HS-5 (cell line): Measurements from ENCODE around the gene SHB.

Experiments
- DNase-seq: peaks from one replicate; pipeline ENCODE4 v3.0.0-alpha.2; 2012; ENCODE audit warnings: low read depth

The SHB gene

GRCh38 chr9:38039907-38040682 lies 28.9 kb downstream of the SHB start:
- DNase-seq: no peak

DNA sequence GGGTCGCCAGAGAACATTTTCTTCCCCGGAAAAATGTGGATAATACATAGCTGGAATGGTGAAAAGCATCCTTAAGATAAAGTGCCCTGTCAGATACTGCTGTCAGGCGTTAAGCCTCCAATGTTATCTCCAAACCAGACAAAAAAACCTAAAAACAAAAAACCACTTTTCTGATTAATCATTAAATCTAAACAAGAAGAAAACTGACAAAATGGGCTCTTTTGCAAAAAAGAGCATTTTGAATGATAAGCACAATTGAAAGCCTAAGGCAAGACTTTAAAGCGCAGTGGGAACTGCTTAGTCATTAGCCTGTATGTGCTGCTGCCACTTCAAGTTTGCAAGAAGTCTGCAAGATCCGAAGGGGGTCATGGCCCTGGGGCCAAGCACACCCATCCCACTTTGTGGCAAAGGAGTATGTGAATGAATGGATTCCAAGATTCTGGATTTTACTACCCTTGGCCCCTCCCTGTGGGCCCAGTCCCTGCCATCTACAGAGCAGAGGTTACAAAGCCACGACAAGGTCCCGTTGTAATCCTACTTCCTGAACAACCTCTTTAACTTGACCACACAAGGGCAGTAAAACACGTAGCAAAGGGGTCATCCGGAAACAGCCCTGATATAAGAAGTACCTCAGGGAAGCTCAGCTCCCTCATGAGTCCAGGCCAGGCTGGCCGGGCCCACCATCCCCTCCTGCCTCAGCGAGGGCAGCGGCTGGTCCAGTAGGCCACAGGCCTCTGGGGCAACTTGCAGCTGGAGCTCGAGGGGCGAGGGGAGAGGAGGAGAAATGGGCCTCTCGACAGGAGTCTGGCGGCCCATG lies 29.7 kb downstream of the SHB start:
- DNase-seq: no peak

- no peak for DNase-seq
Observed at GRCh38 chr9:38038307-38039089, 30.5 kb downstream of the SHB start.

- no peak for DNase-seq
Observed at GRCh38 chr9:38037981-38038306, 31.1 kb downstream of the SHB start.

- no peak for DNase-seq
Observed at GRCh38 chr9:38036359-38037084, 32.5 kb downstream of the SHB start.

DNA sequence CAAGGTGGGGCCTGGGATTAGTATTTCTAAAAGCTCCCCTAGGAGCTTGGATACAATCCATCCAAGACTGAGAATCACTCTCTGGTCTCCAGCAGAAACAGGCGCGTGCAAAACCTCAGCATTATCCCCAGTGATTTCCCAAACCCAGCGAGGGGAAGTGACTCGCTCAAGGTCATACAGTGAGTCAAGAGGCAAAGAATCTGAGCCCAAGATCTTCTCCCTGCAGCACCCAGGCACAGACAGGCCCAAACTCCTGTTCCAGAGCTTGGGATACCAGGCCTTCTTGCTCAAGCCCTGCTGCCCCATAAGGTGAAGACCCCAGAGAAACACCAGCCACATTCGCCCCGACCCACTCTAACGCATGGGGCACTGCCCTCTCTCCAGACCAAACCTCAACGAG lies 33.2 kb downstream of the SHB start:
- no peak for DNase-seq

- DNase-seq: no peak
Observed at GRCh38 chr9:38033941-38034340, 35.1 kb downstream of the SHB start.

DNA sequence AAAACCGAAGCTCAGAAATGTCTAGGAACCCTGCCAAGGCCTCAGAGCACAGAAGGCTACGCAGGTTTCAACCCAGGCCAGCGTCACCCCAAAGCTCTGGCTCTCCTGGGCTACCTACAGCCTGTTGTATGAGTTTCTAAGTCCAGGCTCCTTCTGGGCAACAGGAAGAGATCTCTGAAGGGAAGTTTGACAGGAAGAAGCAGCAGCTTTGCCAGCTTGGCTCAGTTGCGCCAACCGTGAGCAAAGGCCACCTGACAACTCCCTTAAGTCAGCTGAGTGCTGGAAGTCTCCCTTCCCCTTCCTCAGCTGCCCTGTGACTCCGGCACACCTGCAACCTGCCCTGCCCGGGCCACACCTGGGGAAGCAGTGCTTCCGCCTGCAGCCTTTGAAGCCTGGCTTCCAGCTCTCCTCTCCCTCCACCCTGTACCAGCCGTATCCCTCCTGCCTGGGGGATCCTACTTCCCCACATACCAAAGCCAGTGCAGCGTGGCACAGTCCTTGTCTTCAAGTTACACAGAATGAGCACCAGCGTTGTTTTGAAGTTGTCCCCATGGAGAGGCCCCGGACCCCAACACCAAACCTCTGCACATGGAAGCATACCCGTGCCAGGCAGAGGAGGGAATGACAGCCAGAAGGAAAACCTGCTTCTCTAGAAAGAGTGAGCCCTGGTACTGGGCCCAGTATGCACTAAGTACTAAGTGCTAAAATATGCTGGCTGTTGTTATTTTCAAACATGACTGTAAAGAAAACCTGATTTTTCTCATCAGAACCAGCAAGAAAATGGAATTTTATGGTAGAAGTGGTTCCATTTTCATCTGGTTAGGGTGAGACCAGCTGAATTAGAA lies 36.5 kb downstream of the SHB start:
- no peak for DNase-seq

DNA sequence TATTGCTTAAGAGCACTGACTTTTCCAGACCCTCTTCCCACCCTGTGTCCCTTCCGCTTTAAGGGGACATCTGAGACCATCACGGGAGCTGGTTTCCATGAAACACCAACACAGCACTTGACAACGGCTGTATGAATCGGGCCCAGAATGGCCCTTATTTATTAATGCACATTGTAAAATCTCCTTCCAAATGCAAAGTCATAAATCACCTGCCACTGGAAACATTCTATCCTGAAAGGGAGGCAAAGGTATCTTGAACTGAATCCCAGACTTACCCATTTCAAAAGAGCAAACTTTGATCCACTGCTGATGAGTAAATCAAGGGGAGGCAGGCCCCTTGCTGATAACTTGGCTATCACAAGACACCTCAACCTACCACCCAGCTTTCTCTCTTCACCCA lies 37.4 kb downstream of the SHB start:
- no peak for DNase-seq

DNA sequence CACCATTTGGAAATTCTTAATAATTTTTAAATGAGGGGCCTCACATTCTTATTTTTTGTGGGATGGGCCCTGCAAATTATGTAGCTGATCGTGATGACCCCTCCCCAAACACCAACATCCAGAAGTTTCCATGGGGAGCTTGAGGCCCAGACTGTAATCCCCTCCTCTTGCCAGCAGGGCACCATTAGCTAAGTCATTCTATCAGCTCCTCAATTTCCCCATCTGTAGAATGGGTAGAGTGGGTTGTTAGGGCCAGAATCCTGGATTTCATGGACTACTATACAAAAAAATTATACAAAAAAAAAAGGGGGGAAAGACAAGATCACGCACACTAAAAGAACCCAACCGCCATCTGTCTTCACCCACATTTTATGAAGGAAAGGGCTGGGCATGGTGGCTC lies 38.4 kb downstream of the SHB start:
- DNase-seq: no peak

DNA sequence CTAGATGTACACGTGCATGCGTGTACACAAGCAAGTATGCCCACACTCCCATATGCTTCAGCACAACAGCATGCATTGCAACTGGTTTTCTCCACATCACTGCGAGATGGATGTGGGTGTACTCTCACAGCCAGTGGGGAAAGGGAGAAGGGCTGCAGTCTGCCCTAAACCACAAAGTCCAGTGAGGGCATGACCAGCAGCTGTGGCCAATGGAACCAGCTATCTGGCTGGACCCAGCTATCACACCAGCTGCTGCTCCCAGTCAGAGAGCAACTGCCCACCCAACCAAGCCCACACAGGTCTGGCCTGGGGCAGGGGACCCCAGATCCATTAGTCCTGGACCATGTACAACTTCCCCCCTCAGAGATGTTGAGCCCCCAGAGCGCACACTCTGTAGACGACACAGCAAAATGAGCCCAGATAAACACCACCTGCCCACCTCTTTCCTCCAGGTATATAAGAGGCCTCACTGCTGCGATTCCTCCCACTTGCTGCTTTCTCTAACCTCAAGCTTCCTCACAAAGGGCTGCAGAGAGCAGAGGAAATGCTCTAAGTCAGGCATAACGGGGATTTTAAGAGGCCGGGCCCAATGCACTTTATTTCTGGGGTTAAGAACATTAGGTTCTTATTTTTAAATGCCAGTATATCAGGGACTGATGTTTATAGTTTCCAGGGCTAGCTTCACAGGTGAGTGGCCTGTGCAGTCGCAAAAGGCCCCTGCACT lies 39.0 kb downstream of the SHB start:
- DNase-seq: no peak

DNA sequence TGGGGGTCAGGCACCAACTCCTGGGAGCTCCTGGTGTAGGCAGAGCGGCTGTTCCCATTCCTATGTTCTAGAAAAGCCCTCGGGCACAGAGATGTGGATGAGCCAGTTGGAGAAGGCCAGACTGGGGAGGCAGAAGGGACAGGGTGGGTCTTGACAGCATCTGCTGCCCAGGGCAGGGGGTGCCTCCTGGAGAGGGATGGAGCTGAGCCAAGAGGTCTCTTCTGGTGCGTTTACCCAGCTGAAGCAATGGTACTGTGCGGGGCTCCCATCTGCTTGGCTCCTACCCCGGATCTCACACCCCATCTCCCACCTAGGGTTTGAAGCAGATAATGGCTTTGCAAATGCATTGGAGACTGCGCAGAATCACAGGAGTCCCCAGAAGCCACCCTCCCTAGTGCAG lies 41.3 kb downstream of the SHB start:
- no peak for DNase-seq

GRCh38 chr9:38026840-38027527 lies 42.0 kb downstream of the SHB start:
- DNase-seq: no peak

- DNase-seq: peak; percentile 94
Observed at GRCh38 chr9:38026021-38026809, 42.8 kb downstream of the SHB start.

- DNase-seq: no peak
Observed at GRCh38 chr9:38025166-38025565, 43.9 kb downstream of the SHB start.

DNA sequence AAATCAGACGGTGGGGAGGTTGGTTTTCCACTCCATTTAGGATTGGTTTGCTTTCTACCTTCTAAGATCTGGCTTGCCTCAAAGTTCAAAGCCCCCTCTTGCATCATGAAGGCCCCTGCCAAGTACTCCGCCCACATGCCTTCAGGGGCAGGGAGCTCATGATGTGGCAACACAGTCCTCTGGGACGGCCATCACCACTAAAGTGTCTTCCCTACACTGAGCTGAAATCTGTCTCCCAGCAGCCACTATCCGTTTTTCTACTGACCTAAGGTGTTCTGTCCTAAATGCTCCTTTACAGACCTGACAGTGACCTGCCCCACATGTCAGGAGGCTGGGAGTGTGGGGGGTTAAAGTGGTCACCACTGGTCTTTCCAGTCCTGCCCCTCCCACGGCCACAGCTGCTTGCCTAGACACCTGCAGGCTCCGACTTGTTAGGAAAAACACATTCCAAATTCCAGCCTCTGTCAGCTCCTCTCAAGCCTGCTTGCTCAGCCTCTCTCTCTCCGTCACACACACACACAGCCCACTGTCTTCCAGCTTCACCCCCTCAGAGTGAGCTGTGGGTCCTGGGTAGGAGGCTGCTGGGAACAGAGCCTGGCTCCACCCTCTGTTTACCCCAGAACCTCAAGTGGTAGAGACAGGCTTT lies 44.9 kb downstream of the SHB start:
- DNase-seq: no peak

- no peak for DNase-seq
Observed at GRCh38 chr9:38023661-38024035, 45.4 kb downstream of the SHB start.

DNA sequence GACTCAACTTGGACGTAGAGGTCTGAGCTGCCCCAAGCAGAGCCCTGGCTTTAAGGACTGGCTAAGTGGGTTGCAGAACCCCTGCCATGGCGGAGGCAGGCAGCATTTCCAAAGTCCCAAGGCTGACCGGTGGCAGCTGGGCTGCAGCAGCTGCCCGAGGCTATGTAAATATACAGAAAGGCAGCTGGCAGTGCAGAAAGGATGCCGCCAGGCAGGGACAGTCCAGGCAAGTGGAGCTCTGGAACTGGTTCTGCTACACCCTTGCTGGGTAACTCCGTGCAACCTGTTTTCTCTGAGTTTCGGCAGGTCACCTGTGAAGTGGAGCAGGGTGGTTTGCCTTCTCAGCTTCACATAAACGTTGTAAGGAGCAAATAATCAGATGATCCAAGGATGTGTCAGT lies 46.0 kb downstream of the SHB start:
- DNase-seq: no peak
